CD14-positive monocyte (primary cell): ENCODE results near the gene ERFL. TPM values are rescaled to one million over a fixed set of nuclear protein-coding genes. Genes with fewer than 3 reads are reported as not detected.

ENCODE experiments used
- DNase-seq, 3 donors: peaks; one replicate each; pipeline ENCODE4 v3.0.0-alpha.2; 2011 to 2022
- H2AFZ ChIP-seq: 2 replicates; pipeline ENCODE4 v1.6.0; 2012; ENCODE audit warnings: mild to moderate bottlenecking, low read depth, low read length, inconsistent platforms; ENCODE audit not compliant: insufficient read depth, poor library complexity, severe bottlenecking
- H3K27ac ChIP-seq, 2 donors: 1 replicate in 1 of 2; 2 replicates in 1 of 2; pipeline ENCODE4 v1.5.1; 2012 to 2013; ENCODE audit warnings: low read length in 2 of 2, control low read depth in 1 of 2, inconsistent platforms in 1 of 2, low read depth in 1 of 2, mild to moderate bottlenecking in 1 of 2
- H3K27me3 ChIP-seq, 2 donors: one replicate each; pipeline versions ENCODE4 v1.6.0 to v1.6.1; 2011 to 2013; ENCODE audit warnings: low read length in 2 of 2; ENCODE audit not compliant: control insufficient read depth in 2 of 2, insufficient read depth in 2 of 2
- H3K36me3 ChIP-seq, 2 donors: replicated peaks in 1 of 2; 1 replicate in 1 of 2; 2 replicates in 1 of 2; pipeline versions ENCODE4 v1.5.1 to v1.6.1; 2012 to 2013; ENCODE audit warnings: low read length in 2 of 2, control low read depth in 1 of 2, inconsistent platforms in 1 of 2, mild to moderate bottlenecking in 1 of 2; ENCODE audit not compliant: insufficient read depth in 2 of 2, control insufficient read depth in 1 of 2
- H3K4me1 ChIP-seq, 2 donors: 1 replicate in 1 of 2; 2 replicates in 1 of 2; pipeline versions ENCODE4 v1.5.1 to v1.6.1; 2012 to 2013; ENCODE audit warnings: low read length in 2 of 2, control low read depth in 1 of 2, inconsistent platforms in 1 of 2, mild to moderate bottlenecking in 1 of 2, moderate library complexity in 1 of 2; ENCODE audit not compliant: insufficient read depth in 2 of 2, control insufficient read depth in 1 of 2
- H3K4me2 ChIP-seq: replicated peaks from 2 replicates; pipeline ENCODE3; 2012; ENCODE audit warnings: low read length, moderate library complexity, mild to moderate bottlenecking; ENCODE audit not compliant: poor library complexity, severe bottlenecking; ENCODE audit errors: extremely low read depth
- H3K4me3 ChIP-seq, 3 experiments: fragments of 200-600 bp in 1 of 3; sonication (generic) in 1 of 3; replicated peaks in 1 of 3; 1 replicate in 2 of 3; 2 replicates in 1 of 3; pipeline ENCODE4 v1.5.1; 2011 to 2013; ENCODE audit warnings: low read length in 3 of 3, mild to moderate bottlenecking in 3 of 3, control low read depth in 2 of 3, low read depth in 2 of 3, inconsistent platforms in 1 of 3, moderate library complexity in 1 of 3
- H3K79me2 ChIP-seq: 2 replicates; pipeline ENCODE4 v1.6.0; 2012; ENCODE audit warnings: mild to moderate bottlenecking, control low read depth, inconsistent platforms, low read length, moderate library complexity; ENCODE audit not compliant: insufficient read depth
- H3K9ac ChIP-seq: 2 replicates; pipeline ENCODE4 v1.6.0; 2017; ENCODE audit warnings: low read length, mild to moderate bottlenecking; ENCODE audit not compliant: insufficient read depth, poor library complexity, severe bottlenecking
- H3K9me3 ChIP-seq, 2 donors: replicated peaks in 1 of 2; 1 replicate in 1 of 2; 2 replicates in 1 of 2; pipeline versions ENCODE4 v1.5.1 to v1.6.1; 2012 to 2013; ENCODE audit warnings: low read length in 2 of 2, control low read depth in 1 of 2; ENCODE audit not compliant: control insufficient read depth in 1 of 2, insufficient read depth in 1 of 2
- H4K20me1 ChIP-seq: 2 replicates; pipeline ENCODE4 v1.6.0; 2012; ENCODE audit warnings: mild to moderate bottlenecking, low read length, control low read depth, moderate library complexity; ENCODE audit not compliant: insufficient read depth
- H3K27ac Mint-ChIP-seq, 7 donors: one replicate each; pipeline ENCODE4 v1.8.0; 2020; ENCODE audit warnings: mild to moderate bottlenecking in 7 of 7, mixed read lengths in 7 of 7, moderate library complexity in 6 of 7, inconsistent platforms in 2 of 7
- H3K27me3 Mint-ChIP-seq, 3 donors: one replicate each; pipeline ENCODE4 v1.8.0; 2021 to 2022; ENCODE audit warnings: low read depth in 3 of 3, mild to moderate bottlenecking in 3 of 3, mixed read lengths in 3 of 3, moderate library complexity in 3 of 3, inconsistent platforms in 1 of 3
- H3K36me3 Mint-ChIP-seq, 2 donors: one replicate each; pipeline ENCODE4 v1.8.0; 2020; ENCODE audit warnings: mixed read lengths in 2 of 2, inconsistent platforms in 1 of 2, mild to moderate bottlenecking in 1 of 2
- H3K4me1 Mint-ChIP-seq: one replicate; pipeline ENCODE4 v1.8.0; 2020; ENCODE audit warnings: mild to moderate bottlenecking, mixed read lengths
- H3K4me3 Mint-ChIP-seq, 2 donors: one replicate each; pipeline ENCODE4 v1.8.0; 2020; ENCODE audit warnings: mild to moderate bottlenecking in 2 of 2, mixed read lengths in 2 of 2, moderate library complexity in 1 of 2
- H3K9me3 Mint-ChIP-seq, 7 donors: one replicate each; pipeline ENCODE4 v1.8.0; 2020 to 2022; ENCODE audit warnings: mixed read lengths in 7 of 7, mild to moderate bottlenecking in 6 of 7, moderate library complexity in 6 of 7, inconsistent platforms in 2 of 7
- CTCF ChIP-seq: fragments of 200-600 bp; IDR thresholded peaks from one replicate; pipeline ENCODE4 v1.8.0; 2022; ENCODE audit warnings: antibody characterized with exemption, mild to moderate bottlenecking
- WGBS: methylation state at CpG from one replicate; pipeline ENCODE4 v1.1.5; 2013; ENCODE audit warnings: missing lambda C conversion rate; ENCODE audit not compliant: insufficient coverage; 5-methylcytosine and 5-hydroxymethylcytosine counted together
- intact Hi-C, 2 donors: fragments of 100-400 bp; cut with micrococcal nuclease; formaldehyde crosslinking; loops; one replicate each; pipeline versions ENCODE4 v1.15.0 to v1.15.1; 2023
- polyA plus RNA-seq, 3 donors: library from polyadenylated mRNA; depleted of rRNA in 1 of 3; unstranded in 2 of 3; stranded (reverse) in 1 of 3; fragments of 300-500 nt in 2 of 3; fragments of >200 nt in 1 of 3; fragmentation: Illumina TruSeq in 2 of 3; gene quantifications; 1 replicate in 2 of 3; 2 replicates in 1 of 3; pipeline ENCODE4 v1.2.3, GENCODE V29; 2012 to 2021

The ERFL gene
- polyA plus RNA-seq, 3 donors: not detected

GRCh38 chr19:41889896-41890295 lies 38.4 kb downstream of the ERFL start:
- no peak overlapping the region for H3K4me2 ChIP-seq
- TF ChIP-seq CTCF: no peak
- H3K79me2 ChIP-seq: peaks cover 88% of the 10 kb centered on the region
- no peaks in the 10 kb centered on the region for H3K9me3 ChIP-seq
- H3K4me3 Mint-ChIP-seq: no peak overlapping the region
- H3K27ac Mint-ChIP-seq: peak overlapping the region in 1 of 7 donors; percentile 78
- H3K27me3 Mint-ChIP-seq: peaks cover 0 to 2% (median 1%) of the 10 kb centered on the region in 3 donors
- no peak overlapping the region for H3K9ac ChIP-seq
- no peak overlapping the region for H2AFZ ChIP-seq
- no peak overlapping the region for H3K4me3 ChIP-seq
- peaks cover 57 to 84% of the 10 kb centered on the region in 2 donors for H3K36me3 ChIP-seq
- peaks cover 34% of the 10 kb centered on the region for H3K4me1 Mint-ChIP-seq
- peaks cover 0 to 1% (median 0%) of the 10 kb centered on the region in 7 donors for H3K9me3 Mint-ChIP-seq
- intact Hi-C loops: no loop called here
- H3K27ac ChIP-seq: no peak overlapping the region
- no peak for DNase-seq
- H3K36me3 Mint-ChIP-seq: peaks cover 54 to 80% of the 10 kb centered on the region in 2 donors
- peaks cover 22 to 33% of the 10 kb centered on the region in 2 donors for H3K4me1 ChIP-seq
- peaks cover 100% of the 10 kb centered on the region for H4K20me1 ChIP-seq
- H3K27me3 ChIP-seq: no peaks in the 10 kb centered on the region
- 98% methylated on average over 7 of the region's 8 CpGs for WGBS

- WGBS: 89% methylated on average over 9 of the region's 12 CpGs
- Mint-ChIP-seq H3K4me1 (peaks cover 38% of the 10 kb centered on the region), H3K9me3 (peaks cover 0 to 1% (median 0%) of the 10 kb centered on the region in 7 donors), H3K4me3 (no peak overlapping the region), H3K27me3 (peaks cover 0 to 2% (median 1%) of the 10 kb centered on the region in 3 donors), H3K27ac (peak overlapping the region in 1 of 7 donors; percentile 93), H3K36me3 (peaks cover 48 to 72% of the 10 kb centered on the region in 2 donors)
- H3K27me3 ChIP-seq: no peaks in the 10 kb centered on the region
- H3K27ac ChIP-seq: no peak overlapping the region
- no peak for TF ChIP-seq CTCF
- intact Hi-C loops: no loop called here
- peaks cover 48 to 75% of the 10 kb centered on the region in 2 donors for H3K36me3 ChIP-seq
- no peak overlapping the region for H3K4me3 ChIP-seq
- H3K79me2 ChIP-seq: peaks cover 92% of the 10 kb centered on the region
- no peak for DNase-seq
- H3K9ac ChIP-seq: no peak overlapping the region
- H2AFZ ChIP-seq: no peak overlapping the region
- peaks cover 97% of the 10 kb centered on the region for H4K20me1 ChIP-seq
- H3K4me2 ChIP-seq: no peak overlapping the region
- H3K9me3 ChIP-seq: no peaks in the 10 kb centered on the region
- peaks cover 28 to 40% of the 10 kb centered on the region in 2 donors for H3K4me1 ChIP-seq
Measured at GRCh38 chr19:41888926-41889325, 39.3 kb downstream of the ERFL start.
